Heart left ventricle (tissue), 16 donors: ENCODE results near the gene TMEM130. TPM values are rescaled to one million over a fixed set of nuclear protein-coding genes. Genes with fewer than 3 reads are reported as not detected.

ENCODE experiments used
- ATAC-seq, 4 donors: fragments of 200-7000 bp; cut with Tn5 transposase; one replicate each; pipeline ENCODE4 v1.9.1; 2020 to 2022; ENCODE audit warnings: moderate library complexity in 4 of 4, mild to moderate bottlenecking in 3 of 4, moderate number of reproducible peaks in 1 of 4
- DNase-seq, 5 donors: peaks; one replicate each; pipeline ENCODE4 v3.0.0-alpha.2; 2020
- H3K27ac ChIP-seq, 12 donors: fragments of 200-600 bp; sonication (generic) in 4 of 12; one replicate each; pipeline versions ENCODE4 v1.5.0 to v1.8.0; 2016 to 2022; ENCODE audit warnings: mild to moderate bottlenecking in 2 of 12
- H3K27me3 ChIP-seq, 9 donors: fragments of 200-600 bp; sonication (generic) in 2 of 9; one replicate each; pipeline versions ENCODE4 v1.5.1 to v1.8.0; 2016 to 2022; ENCODE audit warnings: mild to moderate bottlenecking in 3 of 9
- H3K36me3 ChIP-seq, 9 donors: fragments of 200-600 bp; sonication (generic) in 2 of 9; one replicate each; pipeline versions ENCODE4 v1.5.0 to v1.8.0; 2018 to 2022; ENCODE audit warnings: mild to moderate bottlenecking in 2 of 9
- H3K4me1 ChIP-seq, 12 donors: fragments of 200-600 bp; sonication (generic) in 4 of 12; one replicate each; pipeline versions ENCODE4 v1.5.0 to v1.8.0; 2016 to 2022; ENCODE audit warnings: mild to moderate bottlenecking in 3 of 12
- H3K4me3 ChIP-seq, 12 donors: fragments of 200-600 bp; sonication (generic) in 4 of 12; one replicate each; pipeline versions ENCODE4 v1.5.0 to v1.8.0; 2017 to 2022; ENCODE audit warnings: mild to moderate bottlenecking in 9 of 12, moderate library complexity in 4 of 12
- H3K9me3 ChIP-seq, 12 donors: fragments of 200-600 bp; sonication (generic) in 4 of 12; one replicate each; pipeline versions ENCODE4 v1.5.0 to v1.8.0; 2016 to 2022; ENCODE audit warnings: mild to moderate bottlenecking in 1 of 12
- POLR2A ChIP-seq, 2 donors: fragments of 450-650 bp; IDR thresholded peaks; one replicate each; pipeline ENCODE4 v1.6.1; 2017; ENCODE audit warnings: antibody characterized with exemption in 2 of 2, mild to moderate bottlenecking in 2 of 2, moderate library complexity in 2 of 2
- WGBS, 4 donors: extraction: QIAGEN DNeasy Blood & Tissue Kit in 2 of 4; methylation state at CpG; one replicate each; pipeline versions ENCODE4 v1.1.5 to v1.1.7; 2013 to 2018; 5-methylcytosine and 5-hydroxymethylcytosine counted together
- intact Hi-C, 10 donors: fragments of 100-400 bp; cut with DNase I; formaldehyde crosslinking; loops; one replicate each; pipeline versions ENCODE4 v1.11.1 to v1.14.2; 2022
- polyA plus RNA-seq, 2 donors: library from polyadenylated mRNA; stranded (reverse); fragments of 200-250 nt; gene quantifications; one replicate each; pipeline ENCODE4 v1.2.3, GENCODE V29; 2013
- total RNA-seq, 9 donors: library from RNA; depleted of rRNA in 2 of 9; stranded (reverse); fragments of >200 nt in 2 of 9; fragmentation: NEBNext Ultra II Directional in 3 of 9; extraction: Animal tissue kit (Norgen Biotek cat#: 25700) in 3 of 9; gene quantifications; one replicate each; pipeline versions ENCODE4 v1.1.0 to v1.2.4, GENCODE V29; 2016 to 2023
- TF ChIP-seq, protein P1 (sequence below), 12 donors: fragments of 200-600 bp; sonication (generic) in 4 of 12; IDR thresholded peaks; one replicate each; pipeline versions ENCODE4 v1.5.0 to v1.8.0; 2018 to 2022; ENCODE audit warnings: antibody characterized with exemption in 12 of 12, mild to moderate bottlenecking in 5 of 12
- donor health status: ischemic (EF 13 %, LVEDD 7.1; RV severe dilation, severe dysfunction).
- donor health status: healthy with polysubstance abuse.
- donor health status: DM: no; HTN: yes; CAD: no.
- donor health status: DM: no; HTN: no; CAD: no.
- donor health status: ischemic (EF 25% LVEDD 6.9; RV normal size, moderate dysfunction).
- donor health status: ischemic (EF 25% LVEDD 5.7; RV mildly dilated, moderate dysfunction).
- donor health status: healthy.
- donor health status: DM: yes; HTN: yes; CAD: no.
- donor health status: ischemic (EF 35%, LVEDD 5.7; RV mildly dilated, moderate dysfunction).
- donor health status: nonischemic (EF 11% LVEDD 7.7; RV severe dilation, severe dysfunction).
- donor health status: DM: yes; HTN: yes; CAD: no.
- donor health status: PGD.
- donor health status: ischemic (EF 29% LVEDD 5.4; RV normal size, mild dysfunction).
- donor health status: nonischemic (EF 23%, LVEDD 6.1; RV moderate dilation, normal function).

TMEM130 gene
- total and polyA plus RNA-seq, 11 donors: 0.11 to 0.77 (median 0.20) TPM; not detected in 7

DNA sequence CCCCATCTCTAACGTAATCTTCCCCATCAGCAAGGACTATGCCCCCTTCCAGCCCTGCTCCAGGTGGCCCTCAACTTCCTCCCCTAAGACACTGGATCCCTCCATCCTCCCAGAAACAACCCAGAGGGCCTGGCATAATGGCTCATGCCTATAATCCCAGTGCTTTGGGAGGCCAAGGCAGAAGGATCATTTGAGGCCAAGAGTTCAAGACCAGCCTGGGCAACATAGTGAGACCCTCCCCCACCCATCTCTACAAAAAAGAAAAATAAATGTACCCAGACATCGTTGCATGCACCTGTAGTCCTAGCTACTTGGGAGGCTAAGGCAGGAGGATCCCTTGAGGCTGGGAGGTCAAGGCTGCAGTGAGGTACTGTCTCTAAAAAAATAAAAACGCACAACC is 42.6 kb downstream of the TMEM130 start:
- peaks cover 0 to 23% (median 0%) of the 10 kb centered on the region in 12 donors for H3K4me1 ChIP-seq
- no peak for DNase-seq
- H3K9me3 ChIP-seq: no peaks in the 10 kb centered on the region
- H3K27ac ChIP-seq: peak overlapping the region in 11 of 12 donors; percentile 58 to 95 (median 81)
- no peak for ATAC-seq
- no peak overlapping the region for H3K4me3 ChIP-seq
- H3K36me3 ChIP-seq: no peaks in the 10 kb centered on the region
- WGBS, 4 donors: 56 to 63% (median 61%) methylated on average over 3 of the region's 3 CpGs
- TF ChIP-seq POLR2A (IDR thresholded peaks at IDR 0.05): no peak
- TF ChIP-seq, protein P1, sequence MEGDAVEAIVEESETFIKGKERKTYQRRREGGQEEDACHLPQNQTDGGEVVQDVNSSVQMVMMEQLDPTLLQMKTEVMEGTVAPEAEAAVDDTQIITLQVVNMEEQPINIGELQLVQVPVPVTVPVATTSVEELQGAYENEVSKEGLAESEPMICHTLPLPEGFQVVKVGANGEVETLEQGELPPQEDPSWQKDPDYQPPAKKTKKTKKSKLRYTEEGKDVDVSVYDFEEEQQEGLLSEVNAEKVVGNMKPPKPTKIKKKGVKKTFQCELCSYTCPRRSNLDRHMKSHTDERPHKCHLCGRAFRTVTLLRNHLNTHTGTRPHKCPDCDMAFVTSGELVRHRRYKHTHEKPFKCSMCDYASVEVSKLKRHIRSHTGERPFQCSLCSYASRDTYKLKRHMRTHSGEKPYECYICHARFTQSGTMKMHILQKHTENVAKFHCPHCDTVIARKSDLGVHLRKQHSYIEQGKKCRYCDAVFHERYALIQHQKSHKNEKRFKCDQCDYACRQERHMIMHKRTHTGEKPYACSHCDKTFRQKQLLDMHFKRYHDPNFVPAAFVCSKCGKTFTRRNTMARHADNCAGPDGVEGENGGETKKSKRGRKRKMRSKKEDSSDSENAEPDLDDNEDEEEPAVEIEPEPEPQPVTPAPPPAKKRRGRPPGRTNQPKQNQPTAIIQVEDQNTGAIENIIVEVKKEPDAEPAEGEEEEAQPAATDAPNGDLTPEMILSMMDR (IDR thresholded peaks at IDR 0.05): peak in 3 of 12 donors; percentile 0 to 3 (median 2)
- intact Hi-C loops: no loop called here
- H3K27me3 ChIP-seq: no peaks in the 10 kb centered on the region

DNA sequence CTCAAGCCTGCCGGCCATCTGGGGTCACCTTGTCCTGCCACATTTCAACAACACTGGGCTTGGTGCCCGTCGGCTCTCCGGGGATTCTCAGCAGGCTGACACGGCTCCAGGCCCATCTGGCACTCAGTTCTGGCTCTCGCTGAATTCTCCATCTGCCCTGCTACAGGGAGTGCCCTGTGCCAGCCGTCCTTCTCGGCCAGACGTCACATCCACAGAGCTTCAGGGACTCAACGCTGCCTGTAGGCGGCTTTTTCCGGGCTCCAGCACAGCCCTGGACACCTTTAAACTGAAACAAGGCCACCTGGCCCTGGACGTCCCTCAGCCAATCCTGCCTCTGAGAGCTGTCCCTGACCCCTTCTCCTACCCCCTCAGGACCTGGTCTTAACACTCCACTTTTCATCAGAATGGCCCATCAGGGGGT is 43.0 kb downstream of the TMEM130 start:
- intact Hi-C loops: no loop called here
- no peaks in the 10 kb centered on the region for H3K27me3 ChIP-seq
- no peak overlapping the region for H3K4me3 ChIP-seq
- H3K4me1 ChIP-seq: peaks cover 0 to 23% (median 0%) of the 10 kb centered on the region in 12 donors
- ATAC-seq: peak; percentile 97 to 98 (median 97)
- peak overlapping the region; percentile 44 to 95 (median 80) for H3K27ac ChIP-seq
- no peak for TF ChIP-seq POLR2A (IDR thresholded peaks at IDR 0.05)
- TF ChIP-seq, protein P1 (IDR thresholded peaks at IDR 0.05): peak in 9 of 12 donors; percentile 19 to 52 (median 31)
- peak; percentile 84 to 95 (median 88) for DNase-seq
- H3K9me3 ChIP-seq: no peaks in the 10 kb centered on the region
- WGBS, 4 donors: 7 to 25% (median 14%) methylated on average over 10 to 13 of the region's 13 CpGs
- H3K36me3 ChIP-seq: no peaks in the 10 kb centered on the region

DNA sequence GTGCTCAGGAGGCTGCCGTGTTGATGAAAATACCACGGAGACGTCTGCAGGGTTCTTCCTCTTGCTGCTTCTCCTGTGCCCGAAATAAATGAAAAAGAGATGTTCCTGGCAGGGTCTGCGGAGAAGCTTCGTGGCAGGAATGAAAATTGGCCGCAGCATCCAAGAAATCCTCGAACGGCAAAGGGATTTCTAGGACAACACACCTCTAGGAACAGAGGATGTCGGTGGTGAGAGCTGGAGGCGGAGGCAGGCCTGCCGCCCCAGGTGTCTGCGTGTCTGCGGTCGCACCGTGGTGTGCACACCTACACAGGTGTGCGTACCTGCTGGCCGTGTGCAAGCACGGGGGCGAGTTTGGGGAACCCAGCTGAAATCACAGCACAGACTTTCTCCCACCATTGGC is 43.4 kb downstream of the TMEM130 start:
- H3K4me1 ChIP-seq: peaks cover 0 to 21% (median 0%) of the 10 kb centered on the region in 12 donors
- no peaks in the 10 kb centered on the region for H3K36me3 ChIP-seq
- no peaks in the 10 kb centered on the region for H3K9me3 ChIP-seq
- TF ChIP-seq POLR2A (IDR thresholded peaks at IDR 0.05): no peak
- TF ChIP-seq, protein P1 (IDR thresholded peaks at IDR 0.05): no peak
- H3K27ac ChIP-seq: peak overlapping the region; percentile 15 to 95 (median 79)
- ATAC-seq (peak; percentile 1 to 39 (median 18)), DNase-seq (no peak)
- intact Hi-C loops: no loop called here
- H3K27me3 ChIP-seq: no peaks in the 10 kb centered on the region
- no peak overlapping the region for H3K4me3 ChIP-seq
- 33 to 50% (median 43%) methylated on average over 20 of the region's 20 CpGs for WGBS, 4 donors

DNA sequence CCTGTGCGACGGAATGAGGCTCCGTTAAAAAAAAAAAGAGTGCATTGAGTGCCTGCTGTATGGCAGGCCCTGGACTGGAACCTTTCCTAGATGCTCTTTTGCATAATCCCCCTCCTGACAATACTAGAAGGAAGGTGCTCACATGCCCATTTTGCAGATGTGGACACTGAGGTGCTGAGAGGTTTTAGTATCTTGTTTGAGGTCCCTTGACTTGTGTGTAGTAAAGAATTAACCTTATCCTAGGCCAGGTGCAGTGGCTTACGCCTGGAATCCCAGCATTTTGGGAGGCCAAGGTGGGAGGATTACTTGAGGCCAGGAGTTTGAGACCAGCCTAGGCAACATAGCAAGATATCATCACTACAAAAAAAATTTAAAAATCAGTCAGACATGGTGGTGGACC is 46.6 kb downstream of the TMEM130 start:
- Histone ChIP-seq H3K4me1 (peaks cover 0 to 19% (median 0%) of the 10 kb centered on the region in 12 donors), H3K4me3 (no peak overlapping the region), H3K27ac (no peak overlapping the region), H3K9me3 (no peaks in the 10 kb centered on the region), H3K27me3 (no peaks in the 10 kb centered on the region), H3K36me3 (no peaks in the 10 kb centered on the region)
- no peak for ATAC-seq
- intact Hi-C loops: no loop called here
- WGBS, 4 donors: 92 to 98% (median 96%) methylated on average over 4 of the region's 4 CpGs
- DNase-seq: no peak
- TF ChIP-seq, protein P1 (IDR thresholded peaks at IDR 0.05): no peak
- TF ChIP-seq POLR2A (IDR thresholded peaks at IDR 0.05): no peak
